Fibroblast of lung (primary cell): ENCODE measurements around the gene ACP1. TPM values are rescaled to one million over a fixed set of nuclear protein-coding genes. Genes with fewer than 3 reads are reported as not detected.

Experiments
- DNase-seq, 2 donors: peaks; one replicate each; pipeline versions ENCODE4 v3.0.0 to v3.0.0-alpha.2; 2010; ENCODE audit warnings: low read depth in 2 of 2
- H2AFZ ChIP-seq: 2 replicates; pipeline ENCODE4 v1.5.1; 2012; ENCODE audit warnings: low read length, control low read depth, inconsistent platforms
- H3K27ac ChIP-seq: 2 replicates; pipeline ENCODE4 v1.5.1; 2011; ENCODE audit warnings: low read length, control low read depth; ENCODE audit not compliant: insufficient read depth
- H3K27me3 ChIP-seq: 2 replicates; pipeline ENCODE4 v1.5.1; 2011; ENCODE audit warnings: mild to moderate bottlenecking, low read length; ENCODE audit not compliant: control insufficient read depth, insufficient read depth
- H3K36me3 ChIP-seq: 2 replicates; pipeline ENCODE4 v1.5.1; 2011; ENCODE audit warnings: low read length; ENCODE audit not compliant: control insufficient read depth, insufficient read depth
- H3K4me1 ChIP-seq: 2 replicates; pipeline ENCODE4 v1.5.1; 2011; ENCODE audit warnings: low read length; ENCODE audit not compliant: control insufficient read depth, insufficient read depth; ENCODE audit errors: extremely low read depth
- H3K4me2 ChIP-seq: 2 replicates; pipeline ENCODE4 v1.5.1; 2011; ENCODE audit warnings: low read length, control low read depth; ENCODE audit not compliant: insufficient read depth; ENCODE audit errors: extremely low read depth
- H3K4me3 ChIP-seq, 4 experiments: fragments of 200-600 bp in 1 of 4; sonication (generic) in 1 of 4; replicated peaks in 1 of 4; 2 replicates each; pipeline ENCODE4 v1.5.1; 2011 to 2016; ENCODE audit warnings: low read length in 4 of 4, low read depth in 3 of 4, mild to moderate bottlenecking in 3 of 4, control low read depth in 2 of 4, inconsistent platforms in 1 of 4, mixed read lengths in 1 of 4; ENCODE audit not compliant: insufficient read depth in 1 of 4; ENCODE audit errors: control extremely low read depth in 1 of 4
- H3K79me2 ChIP-seq: 2 replicates; pipeline ENCODE4 v1.5.1; 2012; ENCODE audit warnings: mild to moderate bottlenecking, low read length, inconsistent platforms; ENCODE audit not compliant: control insufficient read depth, insufficient read depth
- H3K9ac ChIP-seq: 2 replicates; pipeline ENCODE4 v1.5.1; 2011; ENCODE audit warnings: mild to moderate bottlenecking, low read length, control low read depth; ENCODE audit not compliant: insufficient read depth
- H3K9me3 ChIP-seq: 2 replicates; pipeline ENCODE4 v1.5.1; 2012; ENCODE audit warnings: low read depth, low read length; ENCODE audit not compliant: control insufficient read depth, insufficient read depth
- H4K20me1 ChIP-seq: 2 replicates; pipeline ENCODE4 v1.5.1; 2011; ENCODE audit warnings: low read length; ENCODE audit not compliant: control insufficient read depth, insufficient read depth; ENCODE audit errors: extremely low read depth
- CTCF ChIP-seq, 2 donors: IDR thresholded peaks in 1 of 2; conservative IDR thresholded peaks in 1 of 2; 1 replicate in 1 of 2; 2 replicates in 1 of 2; pipeline ENCODE4 v1.5.1; 2011 to 2012; ENCODE audit warnings: low read length in 2 of 2, control low read depth in 1 of 2, inconsistent platforms in 1 of 2, low read depth in 1 of 2, mild to moderate bottlenecking in 1 of 2
- EZH2 ChIP-seq: IDR thresholded peaks from 2 replicates; pipeline ENCODE4 v1.5.1; 2012; ENCODE audit warnings: low read length, control low read depth, mild to moderate bottlenecking; ENCODE audit errors: missing control alignments
- polyA plus RNA-seq, 2 donors: library from polyadenylated mRNA; depleted of rRNA in 1 of 2; stranded (reverse) in 1 of 2; unstranded in 1 of 2; fragments of >200 nt; gene quantifications; 2 replicates each; pipeline ENCODE4 v1.2.1, GENCODE V29; 2011 to 2012; ENCODE audit warnings: missing spikeins in 1 of 2
- total RNA-seq: library from RNA; depleted of rRNA; stranded (reverse); fragments of >200 nt; gene quantifications from 2 replicates; pipeline ENCODE4 v1.2.1, GENCODE V29; 2014

ACP1 gene
- total and polyA plus RNA-seq, 2 donors (not counting 1 experiment from before 2014, with no cell fraction given): 86.9 to 124 TPM

DNA sequence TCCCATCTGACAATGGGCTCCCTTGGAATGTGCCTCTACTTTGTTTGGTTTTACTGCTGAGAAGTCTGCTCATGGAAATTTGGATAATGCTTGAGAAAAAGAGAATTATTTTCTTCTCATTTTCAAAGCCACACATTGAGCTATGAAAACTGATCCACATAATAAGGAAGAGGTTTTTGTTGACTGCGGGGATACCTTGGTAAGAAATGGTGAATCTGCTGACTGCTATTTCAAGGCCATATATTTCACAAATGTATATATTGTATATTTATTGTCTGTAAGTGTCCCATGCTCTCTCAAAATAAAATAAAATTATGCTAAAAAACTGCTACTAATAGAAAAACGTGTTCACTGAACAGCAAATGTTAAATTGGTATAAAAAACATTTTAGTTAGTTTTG, 16.0 kb upstream of the ACP1 start:
- H3K36me3 ChIP-seq: peaks cover 5% of the 10 kb centered on the region
- no peak overlapping the region for H3K27ac ChIP-seq
- no peaks in the 10 kb centered on the region for H3K9me3 ChIP-seq
- H2AFZ ChIP-seq: no peak overlapping the region
- no peaks in the 10 kb centered on the region for H3K79me2 ChIP-seq
- H3K4me3 ChIP-seq: no peak overlapping the region
- H3K9ac ChIP-seq: no peak overlapping the region
- no peaks in the 10 kb centered on the region for H3K27me3 ChIP-seq
- no peaks in the 10 kb centered on the region for H3K4me1 ChIP-seq
- no peaks in the 10 kb centered on the region for H4K20me1 ChIP-seq
- no peak for TF ChIP-seq EZH2
- no peak for TF ChIP-seq CTCF (conservative IDR thresholded peaks at IDR 0.05 in 1 of 2, IDR thresholded peaks at IDR 0.05 in 1 of 2; ENCODE audit: low read depth in 1 of 2, low read length in 2 of 2)
- no peak for DNase-seq
- no peak overlapping the region for H3K4me2 ChIP-seq

- Histone ChIP-seq H3K79me2 (no peaks in the 10 kb centered on the region), H4K20me1 (no peaks in the 10 kb centered on the region), H3K9me3 (no peaks in the 10 kb centered on the region), H3K36me3 (peaks cover 4% of the 10 kb centered on the region), H2AFZ (no peak overlapping the region), H3K4me2 (no peak overlapping the region), H3K4me3 (no peak overlapping the region), H3K9ac (no peak overlapping the region), H3K27ac (no peak overlapping the region), H3K27me3 (no peaks in the 10 kb centered on the region), H3K4me1 (no peaks in the 10 kb centered on the region)
- DNase-seq: no peak
- TF ChIP-seq CTCF (conservative IDR thresholded peaks at IDR 0.05 in 1 of 2, IDR thresholded peaks at IDR 0.05 in 1 of 2; ENCODE audit: low read depth in 1 of 2, low read length in 2 of 2) (no peak), EZH2 (no peak)
These were observed 15.2 kb upstream of the ACP1 start for GRCh38 chr2:249538-250042.

DNA sequence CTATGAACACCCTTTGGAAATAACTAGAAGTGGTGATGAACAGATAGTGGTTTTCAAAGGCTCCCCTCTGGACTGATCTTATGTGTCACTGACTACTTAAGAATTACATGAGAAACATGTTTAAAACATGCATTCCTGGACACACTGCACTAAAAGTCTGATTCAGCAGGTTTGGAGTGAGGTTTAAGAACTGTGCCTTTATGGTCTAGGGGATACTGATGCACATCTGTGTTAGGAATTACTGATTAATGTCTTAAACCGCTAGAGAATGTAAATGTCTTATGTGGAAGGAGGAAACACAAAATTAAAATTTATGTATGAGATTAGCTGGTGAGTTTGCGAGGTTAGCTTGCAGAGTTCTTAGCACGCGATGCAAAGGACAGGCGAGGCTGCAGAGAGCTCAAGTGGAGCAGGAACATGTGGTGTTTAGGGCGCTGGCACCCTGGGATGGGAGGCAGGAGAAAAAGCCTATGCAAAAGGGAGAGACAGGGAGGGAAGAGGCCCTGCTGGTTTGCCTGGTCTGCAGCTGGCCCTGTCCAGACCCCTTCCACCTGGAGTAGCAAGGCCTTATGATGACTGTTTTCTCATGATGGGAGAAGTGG, 12.6 kb upstream of the ACP1 start:
- no peak overlapping the region for H3K4me3 ChIP-seq
- H3K79me2 ChIP-seq: no peaks in the 10 kb centered on the region
- H3K4me2 ChIP-seq: no peak overlapping the region
- no peak overlapping the region for H3K9ac ChIP-seq
- H4K20me1 ChIP-seq: no peaks in the 10 kb centered on the region
- no peak overlapping the region for H3K27ac ChIP-seq
- TF ChIP-seq EZH2: no peak
- TF ChIP-seq CTCF (conservative IDR thresholded peaks at IDR 0.05 in 1 of 2, IDR thresholded peaks at IDR 0.05 in 1 of 2; ENCODE audit: low read depth in 1 of 2, low read length in 2 of 2): no peak
- H3K27me3 ChIP-seq: no peaks in the 10 kb centered on the region
- H2AFZ ChIP-seq: no peak overlapping the region
- no peaks in the 10 kb centered on the region for H3K36me3 ChIP-seq
- no peaks in the 10 kb centered on the region for H3K4me1 ChIP-seq
- DNase-seq: no peak
- no peaks in the 10 kb centered on the region for H3K9me3 ChIP-seq
